Subcutaneous abdominal adipose tissue (tissue), 5 donors: ENCODE measurements around the gene BANP.
"Not testable (repeated sequence)": the region's sequence is repeated elsewhere in the genome, so short reads cannot be mapped to it uniquely, and the experiment has no call there.

Experiments used
- H3K27ac ChIP-seq: one replicate; pipeline ENCODE4 v1.7.0; 2013; ENCODE audit warnings: low read depth, mild to moderate bottlenecking, inconsistent platforms, low read length, moderate library complexity
- H3K27me3 ChIP-seq, 5 donors: one replicate each; pipeline ENCODE4 v1.7.0; 2013; ENCODE audit warnings: low read length in 5 of 5, inconsistent platforms in 1 of 5; ENCODE audit not compliant: control insufficient read depth in 5 of 5, insufficient read depth in 4 of 5
- H3K36me3 ChIP-seq, 5 donors: one replicate each; pipeline ENCODE4 v1.7.0; 2013; ENCODE audit warnings: low read length in 5 of 5; ENCODE audit not compliant: control insufficient read depth in 5 of 5, insufficient read depth in 5 of 5
- H3K4me1 ChIP-seq, 5 donors: one replicate each; pipeline ENCODE4 v1.7.0; 2013; ENCODE audit warnings: low read length in 5 of 5, mild to moderate bottlenecking in 3 of 5, moderate library complexity in 1 of 5; ENCODE audit not compliant: control insufficient read depth in 5 of 5, insufficient read depth in 5 of 5
- H3K4me3 ChIP-seq, 5 donors: one replicate each; pipeline ENCODE4 v1.7.0; 2013; ENCODE audit warnings: low read length in 5 of 5, low read depth in 1 of 5
- H3K9ac ChIP-seq, 5 donors: one replicate each; pipeline ENCODE4 v1.7.0; 2013; ENCODE audit warnings: low read length in 5 of 5, mild to moderate bottlenecking in 4 of 5, moderate library complexity in 3 of 5
- H3K9me3 ChIP-seq, 5 donors: one replicate each; pipeline ENCODE4 v1.7.0; 2013; ENCODE audit warnings: low read length in 5 of 5; ENCODE audit not compliant: control insufficient read depth in 5 of 5
- donor health status: healthy.
- donor health status: healthy.
- donor health status: healthy.
- donor health status: healthy.
- donor health status: healthy.

Gene BANP

DNA sequence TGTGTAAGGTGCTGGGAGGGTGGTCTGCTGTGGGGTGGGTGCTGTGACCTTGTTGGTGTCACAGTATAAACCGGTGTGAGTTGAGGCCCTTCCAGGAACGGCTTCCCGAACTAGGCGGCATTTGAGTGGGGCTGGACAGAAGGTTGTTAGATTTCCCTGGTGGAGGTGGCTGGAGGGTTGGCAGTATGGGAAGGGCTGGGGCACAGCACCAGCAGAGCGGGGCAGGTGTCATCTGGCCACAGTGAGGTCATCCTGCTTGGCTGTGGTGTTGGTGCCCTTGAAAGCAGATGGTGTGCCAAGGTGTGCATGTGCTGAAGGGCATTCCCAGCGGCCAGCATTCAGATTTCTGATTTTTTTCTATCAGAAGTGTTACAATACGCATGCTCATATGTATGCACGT is 28.1 kb downstream of the BANP start:
- peaks cover 0 to 29% (median 20%) of the 10 kb centered on the region in 5 donors for H3K36me3 ChIP-seq
- H3K9ac ChIP-seq: no peak overlapping the region

DNA sequence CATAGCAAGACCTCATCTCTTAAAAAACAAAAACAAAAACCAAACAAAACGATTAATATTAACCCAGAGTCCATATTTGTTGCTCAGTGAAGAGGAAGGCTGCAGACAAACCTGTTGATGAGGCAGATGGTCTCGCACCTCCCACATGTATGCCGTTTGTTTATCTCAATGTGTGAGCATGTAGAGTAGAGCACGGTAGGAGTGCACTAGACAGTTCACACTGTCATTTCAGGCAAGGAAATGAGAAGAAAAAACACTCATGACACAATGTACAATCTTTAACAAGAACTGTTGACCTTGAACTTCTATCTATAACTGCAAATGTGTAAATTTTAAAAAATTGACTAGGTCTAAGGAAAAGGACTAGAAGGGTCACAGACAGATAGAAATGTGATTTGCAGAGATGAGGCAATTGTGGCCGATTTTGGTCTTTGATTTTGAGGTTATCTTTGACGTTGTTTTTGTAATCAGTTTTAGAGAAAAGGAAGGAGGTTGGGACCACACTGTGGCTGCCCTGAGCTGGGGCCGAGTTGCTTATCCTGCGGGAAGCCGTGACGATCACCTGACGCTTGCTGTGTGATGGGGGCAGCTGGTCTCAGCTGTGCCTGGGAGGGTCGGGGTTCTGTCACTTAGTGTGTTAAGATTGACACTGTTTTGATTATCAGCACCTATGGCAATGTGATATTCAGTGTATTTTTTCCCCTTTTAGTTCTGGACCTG is 28.8 kb downstream of the BANP start:
- H3K27ac ChIP-seq, H3K9ac ChIP-seq, H3K4me1 ChIP-seq, H3K9me3 ChIP-seq, H3K4me3 ChIP-seq, H3K27me3 ChIP-seq: not testable (repeated sequence)
- H3K36me3 ChIP-seq: peaks cover 0 to 34% (median 27%) of the 10 kb centered on the region in 5 donors

More for the DNA sequence above, 28.1 kb downstream of the BANP start:
- no peak overlapping the region for H3K4me3 ChIP-seq
- no peaks in the 10 kb centered on the region for H3K9me3 ChIP-seq
- H3K4me1 ChIP-seq: peaks cover 0 to 5% (median 0%) of the 10 kb centered on the region in 5 donors
- H3K27ac ChIP-seq: no peak overlapping the region
- H3K27me3 ChIP-seq: no peaks in the 10 kb centered on the region

DNA sequence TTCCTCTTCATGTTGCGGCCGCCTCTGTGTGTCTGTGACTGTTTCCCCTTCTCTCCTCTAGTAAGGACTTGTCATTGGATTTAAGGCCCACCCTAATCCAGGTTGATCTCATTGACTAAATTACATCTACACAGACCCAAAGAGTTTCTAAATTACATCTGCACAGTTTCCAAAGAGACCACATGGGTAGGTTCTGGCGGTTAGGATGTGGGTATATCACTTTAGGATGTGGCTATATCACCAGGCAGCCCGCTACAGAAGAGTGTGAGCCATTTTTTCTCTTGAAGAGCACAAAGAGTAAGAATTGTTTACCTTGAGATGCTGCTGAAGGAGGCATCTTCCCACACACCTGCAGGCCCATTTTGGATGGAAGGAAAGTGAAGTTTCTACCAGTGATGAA is 30.1 kb downstream of the BANP start:
- not testable (repeated sequence) for H3K4me1 ChIP-seq, H3K9ac ChIP-seq, H3K4me3 ChIP-seq, H3K9me3 ChIP-seq, H3K27me3 ChIP-seq, H3K27ac ChIP-seq
- H3K36me3 ChIP-seq: peaks cover 0 to 43% (median 24%) of the 10 kb centered on the region in 5 donors

DNA sequence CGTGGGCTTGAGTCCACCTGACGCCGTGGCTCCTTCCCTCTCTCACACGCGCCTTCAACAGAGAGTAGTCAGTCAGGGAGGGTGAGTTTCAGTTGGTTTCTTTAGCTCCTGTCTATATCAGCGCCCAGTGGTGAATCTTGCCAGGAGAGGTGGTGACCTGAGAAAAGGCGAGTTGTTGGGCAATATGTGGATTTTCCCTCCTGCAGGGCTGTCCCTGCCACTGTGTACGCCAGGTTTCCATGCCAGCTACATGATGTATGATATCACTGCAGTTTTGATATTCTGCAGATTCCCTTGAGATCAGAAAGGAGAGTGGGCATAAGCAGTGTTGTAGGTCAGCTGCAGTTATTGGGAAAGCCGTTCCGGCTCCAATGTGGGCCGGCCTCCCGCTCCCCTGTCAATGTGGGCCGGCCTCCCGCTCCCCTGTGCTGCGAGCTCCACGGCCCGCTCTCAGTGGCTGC is 31.4 kb downstream of the BANP start:
- no peak overlapping the region for H3K27ac ChIP-seq

DNA sequence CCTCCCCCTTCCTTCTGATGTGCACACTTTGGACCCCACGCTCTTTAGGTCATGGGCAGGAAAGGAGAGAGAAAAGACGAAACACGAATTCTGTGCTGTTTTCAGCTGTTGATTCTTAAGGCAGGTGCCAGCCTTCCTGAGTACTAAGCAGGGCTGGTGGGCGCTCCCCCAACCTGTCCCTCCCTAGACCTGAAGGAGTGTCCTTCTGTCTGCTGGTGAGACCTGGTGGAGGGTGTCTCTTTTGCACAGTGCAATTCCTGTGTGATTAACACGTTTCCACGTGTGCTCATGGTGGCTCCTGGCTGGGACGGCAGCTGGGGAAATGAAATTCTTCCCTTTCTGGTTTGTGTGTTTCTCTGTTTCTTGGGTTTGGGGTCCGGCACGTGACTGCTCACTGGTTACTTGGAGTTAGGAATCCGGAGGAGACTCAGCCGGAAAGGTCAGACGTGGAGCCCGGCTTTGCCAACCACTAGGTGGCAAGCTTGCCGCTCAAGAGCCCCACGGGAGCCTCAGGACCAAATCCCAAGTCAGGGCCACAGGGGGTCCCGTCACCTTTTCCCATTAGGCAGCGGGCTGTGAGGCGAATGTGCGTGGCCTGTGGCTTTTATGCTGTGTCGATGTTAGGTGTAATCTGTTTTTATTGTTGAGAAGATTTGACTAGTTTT is 32.0 kb downstream of the BANP start:
- H3K9ac ChIP-seq, H3K9me3 ChIP-seq, H3K4me1 ChIP-seq, H3K4me3 ChIP-seq, H3K27me3 ChIP-seq, H3K27ac ChIP-seq: not testable (repeated sequence)
- peaks cover 0 to 43% (median 24%) of the 10 kb centered on the region in 5 donors for H3K36me3 ChIP-seq

More for the DNA sequence above, 31.4 kb downstream of the BANP start:
- Histone ChIP-seq H3K9me3 (no peaks in the 10 kb centered on the region), H3K4me1 (peaks cover 0 to 8% (median 0%) of the 10 kb centered on the region in 5 donors), H3K4me3 (no peak overlapping the region), H3K27me3 (no peaks in the 10 kb centered on the region), H3K9ac (no peak overlapping the region), H3K36me3 (peaks cover 0 to 43% (median 24%) of the 10 kb centered on the region in 5 donors)

DNA sequence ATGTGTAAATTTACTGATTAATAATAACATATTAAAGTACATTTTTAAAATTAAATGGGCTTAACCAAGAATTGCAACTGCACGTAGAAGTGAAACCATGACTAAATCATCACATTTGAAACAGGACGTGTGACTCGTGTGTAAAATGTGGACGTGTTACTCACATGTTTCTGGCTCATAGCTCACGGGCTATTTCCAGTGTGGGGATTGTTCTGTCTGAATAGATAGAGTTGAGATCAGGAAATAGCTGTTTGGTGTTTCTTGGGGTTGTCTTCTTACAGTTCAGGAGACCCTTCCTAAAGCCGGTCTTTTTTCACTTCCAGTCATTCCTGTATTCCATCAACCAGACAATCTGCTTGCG is 32.5 kb downstream of the BANP start:
- not testable (repeated sequence) for H3K27me3 ChIP-seq, H3K9ac ChIP-seq, H3K4me1 ChIP-seq, H3K27ac ChIP-seq, H3K4me3 ChIP-seq, H3K9me3 ChIP-seq
- peaks cover 0 to 40% (median 21%) of the 10 kb centered on the region in 5 donors for H3K36me3 ChIP-seq

DNA sequence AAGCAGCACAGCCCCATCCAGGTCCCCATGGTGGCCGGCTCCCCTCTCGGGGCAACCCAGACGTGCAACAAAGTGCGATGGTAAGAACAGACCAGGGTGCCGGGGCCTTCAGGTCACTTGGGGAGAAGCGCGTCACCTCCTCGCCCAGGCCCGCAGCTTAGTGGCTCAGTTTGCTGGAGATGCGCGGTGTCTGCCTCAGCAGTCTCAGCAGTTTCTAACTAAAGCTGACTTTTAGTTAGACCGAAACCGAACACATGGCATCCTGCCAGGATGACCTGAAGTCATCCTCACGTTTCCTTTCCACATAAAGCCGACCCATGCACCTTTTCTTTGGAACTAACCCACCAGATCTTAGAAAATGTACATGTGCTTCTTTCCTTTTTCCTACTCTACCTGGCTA is 32.9 kb downstream of the BANP start:
- peaks cover 0 to 38% (median 21%) of the 10 kb centered on the region in 5 donors for H3K36me3 ChIP-seq
- H3K4me3 ChIP-seq, H3K27me3 ChIP-seq, H3K9ac ChIP-seq, H3K27ac ChIP-seq, H3K9me3 ChIP-seq, H3K4me1 ChIP-seq: not testable (repeated sequence)

DNA sequence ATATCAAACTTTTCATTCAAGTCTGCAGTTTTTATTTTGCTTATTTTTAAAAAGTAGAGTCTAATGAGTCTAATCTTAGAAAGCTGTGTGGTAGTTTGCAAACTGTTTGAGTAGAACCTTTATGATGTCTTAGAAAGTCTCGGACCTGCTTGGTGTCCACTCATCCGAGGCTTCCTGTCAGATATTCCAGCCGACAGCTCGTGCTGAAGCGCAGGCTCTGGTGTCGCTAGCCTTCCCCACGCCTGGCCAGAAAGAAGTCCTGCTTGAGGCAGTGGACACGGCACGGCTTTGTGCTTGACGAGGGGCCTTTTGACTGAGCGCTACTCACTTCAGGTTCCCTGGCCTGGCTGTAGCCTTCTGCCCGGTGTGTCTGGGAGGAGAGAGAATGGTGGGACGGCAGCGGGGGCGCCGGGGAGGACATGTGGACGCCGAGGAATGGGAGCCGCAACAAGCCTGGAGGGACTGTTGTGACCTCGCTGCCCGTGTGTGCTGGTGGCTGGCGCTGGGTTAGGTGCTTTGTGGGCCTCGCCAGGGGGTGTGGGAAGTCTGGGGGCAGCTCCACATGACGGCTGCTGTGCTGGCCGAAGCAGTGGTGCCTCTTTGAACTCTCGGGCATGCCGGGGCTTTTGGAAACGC is 33.5 kb downstream of the BANP start:
- Histone ChIP-seq H3K36me3 (peaks cover 0 to 42% (median 22%) of the 10 kb centered on the region in 5 donors), H3K9me3 (no peaks in the 10 kb centered on the region), H3K27ac (no peak overlapping the region), H3K9ac (no peak overlapping the region), H3K4me3 (no peak overlapping the region), H3K4me1 (peaks cover 0 to 8% (median 0%) of the 10 kb centered on the region in 5 donors), H3K27me3 (no peaks in the 10 kb centered on the region)

DNA sequence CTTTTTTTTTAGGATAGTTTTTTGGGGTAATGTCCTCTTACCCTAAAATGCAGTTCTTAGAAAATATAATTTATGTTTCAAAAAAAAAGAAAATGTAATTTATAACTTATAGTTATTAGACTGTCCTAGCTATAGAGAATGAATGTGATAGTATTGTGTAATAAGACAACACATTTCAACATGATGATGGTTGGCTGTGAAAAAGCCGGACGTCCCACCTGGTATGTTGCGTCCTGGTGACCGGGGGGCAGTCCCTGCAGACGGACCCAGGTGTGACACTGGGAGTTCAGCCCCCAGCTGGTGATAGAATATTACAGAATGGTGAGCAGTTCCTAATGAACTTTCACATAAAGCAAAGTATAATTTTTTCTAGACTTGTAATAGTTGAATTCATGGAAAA is 34.3 kb downstream of the BANP start:
- not testable (repeated sequence) for H3K9me3 ChIP-seq, H3K27me3 ChIP-seq, H3K27ac ChIP-seq, H3K4me3 ChIP-seq, H3K9ac ChIP-seq, H3K4me1 ChIP-seq
- H3K36me3 ChIP-seq: peaks cover 0 to 42% (median 22%) of the 10 kb centered on the region in 5 donors

DNA sequence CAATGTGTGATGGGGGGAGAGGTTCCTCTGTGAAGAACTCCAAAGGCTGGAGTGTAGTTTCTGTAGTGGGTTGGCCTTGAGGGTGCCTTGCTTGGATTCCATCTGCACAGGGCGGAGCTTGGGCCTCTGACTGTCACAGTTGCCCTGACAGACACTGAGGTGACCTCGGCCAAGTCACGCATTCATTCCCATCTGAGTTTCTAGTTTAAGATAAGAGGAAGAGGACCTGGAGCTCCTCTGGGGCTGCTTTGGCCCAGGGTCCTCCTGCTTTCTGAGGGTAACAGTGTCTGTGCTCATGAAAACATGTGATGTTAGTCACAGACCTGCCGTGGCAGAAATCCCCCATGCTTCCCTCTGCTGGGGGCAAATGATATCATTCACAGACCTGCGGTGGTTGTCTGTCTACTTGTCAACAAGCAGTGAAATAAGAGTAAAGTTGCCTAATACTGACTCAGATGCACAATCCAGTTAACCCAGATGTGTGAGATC is 35.2 kb downstream of the BANP start:
- H3K27me3 ChIP-seq, H3K9me3 ChIP-seq, H3K4me1 ChIP-seq, H3K4me3 ChIP-seq, H3K27ac ChIP-seq, H3K9ac ChIP-seq: not testable (repeated sequence)
- peaks cover 0 to 37% (median 19%) of the 10 kb centered on the region in 5 donors for H3K36me3 ChIP-seq
